Endometrium (tissue), 2 donors: ENCODE data around the gene SPTLC2.
"Not testable (repeated sequence)": the region's sequence is repeated elsewhere in the genome, so short reads cannot be mapped to it uniquely, and the experiment has no call there.

Experiments used
- FAIRE-seq: peaks from 2 replicates; lab custom pipeline; 2012; peaks lifted over from hg19 to GRCh38; lab: Jason Lieb, UNC
- donor health status: control.
- donor health status: control.

SPTLC2 gene

DNA sequence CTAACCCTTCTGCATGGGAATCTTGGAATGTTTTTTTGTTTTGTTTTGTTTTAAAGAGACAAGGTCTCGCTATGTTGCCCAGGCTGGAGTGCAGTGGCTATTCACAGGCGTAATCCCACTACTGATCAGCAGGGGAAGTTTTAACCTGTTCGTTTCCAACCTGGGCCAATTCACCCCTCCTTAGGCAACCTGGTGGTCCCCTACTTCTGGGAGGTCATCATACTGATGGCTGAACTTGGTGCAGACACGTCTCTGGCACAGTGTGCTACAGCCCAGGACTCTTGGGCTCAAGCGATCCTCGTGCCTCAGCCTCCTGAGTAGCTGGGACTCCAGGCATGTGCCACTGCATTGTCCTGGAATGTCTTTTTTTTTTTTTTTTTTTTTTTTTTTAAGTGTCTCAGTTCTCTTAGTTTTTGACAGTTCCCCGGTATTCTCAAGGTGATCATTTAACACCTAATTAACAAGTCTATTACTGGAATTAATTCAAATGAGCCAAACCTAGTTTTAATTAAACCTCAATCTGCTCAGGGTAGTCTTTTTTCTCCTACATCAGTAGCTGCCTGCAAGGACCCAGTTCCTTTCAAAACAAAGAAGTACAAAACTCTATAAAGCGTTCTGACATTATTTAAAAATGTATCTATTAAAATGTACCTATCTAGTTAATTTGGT, 68.8 kb downstream of the SPTLC2 start:
- no peak for FAIRE-seq

DNA sequence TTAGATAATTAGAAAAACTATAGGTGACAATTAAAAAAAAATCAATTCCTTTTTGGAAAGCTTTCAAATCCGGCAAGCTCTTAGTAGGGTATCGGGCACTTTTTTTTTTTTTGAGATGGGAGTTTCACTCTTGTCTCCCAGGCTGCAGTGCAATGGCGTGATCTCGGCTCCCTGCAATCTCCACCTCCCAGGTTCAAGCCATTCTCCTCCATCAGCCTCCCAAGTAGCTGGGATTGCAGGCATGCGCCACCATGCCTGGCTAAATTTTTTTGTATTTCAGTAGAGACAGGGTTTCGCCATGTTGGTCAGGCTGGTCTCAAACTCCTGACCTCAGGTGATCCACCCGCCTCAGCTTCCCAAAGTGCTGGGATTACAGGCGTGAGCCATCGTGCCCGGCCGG, 71.3 kb downstream of the SPTLC2 start:
- FAIRE-seq, result not testable (repeated sequence)

DNA sequence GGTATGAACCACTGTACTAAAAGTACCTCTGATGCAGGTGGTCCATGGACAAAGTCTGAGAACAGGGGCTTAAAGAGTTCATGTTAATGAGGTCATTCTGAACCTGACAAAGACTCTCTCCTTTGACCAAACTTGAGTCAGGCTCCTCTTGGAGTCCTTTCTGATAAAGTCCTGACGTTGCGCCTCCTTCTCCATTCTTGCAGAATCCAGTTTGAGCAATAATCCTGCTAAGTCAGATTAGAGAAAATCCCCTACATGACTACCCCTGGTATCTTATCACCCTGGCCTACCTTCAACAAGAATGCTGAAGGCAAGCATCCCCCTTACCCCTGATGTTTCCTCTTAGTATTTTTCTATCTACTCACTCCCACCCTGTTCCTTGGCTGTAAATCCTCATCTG, 71.9 kb downstream of the SPTLC2 start:
- FAIRE-seq, result no peak

DNA sequence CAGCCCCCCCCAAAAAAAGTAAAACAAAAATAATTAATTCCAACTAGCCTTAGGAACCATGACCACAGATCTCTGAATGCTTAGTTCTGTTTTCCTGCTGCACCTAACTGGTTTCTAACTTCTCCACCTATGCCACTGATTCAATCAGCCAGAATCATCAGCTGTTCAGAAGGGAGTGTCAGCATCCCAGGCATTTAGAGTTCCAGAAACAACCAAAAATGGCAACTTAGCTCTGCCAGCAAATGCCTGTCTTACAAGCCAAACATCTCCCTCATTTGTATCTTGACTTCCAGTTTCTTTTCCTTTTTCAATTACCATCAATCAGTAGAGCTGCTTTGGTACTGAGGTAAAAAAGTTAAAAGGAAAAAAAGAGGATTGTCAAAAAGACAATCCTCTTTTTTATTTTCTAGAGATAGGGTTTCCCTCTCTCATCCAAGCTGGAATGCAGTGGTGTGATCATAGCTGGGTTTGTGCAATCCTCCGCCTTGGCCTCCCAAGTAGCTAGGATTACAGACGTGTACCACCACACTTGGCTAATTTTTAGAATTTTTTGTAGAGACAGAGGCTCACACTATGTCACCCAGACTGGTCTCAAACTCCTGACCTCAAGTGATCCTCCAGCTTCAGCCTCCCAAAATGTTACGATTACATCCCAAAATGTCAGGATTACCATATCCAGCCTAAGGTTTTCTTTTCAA, 72.7 kb downstream of the SPTLC2 start:
- FAIRE-seq, result no peak

DNA sequence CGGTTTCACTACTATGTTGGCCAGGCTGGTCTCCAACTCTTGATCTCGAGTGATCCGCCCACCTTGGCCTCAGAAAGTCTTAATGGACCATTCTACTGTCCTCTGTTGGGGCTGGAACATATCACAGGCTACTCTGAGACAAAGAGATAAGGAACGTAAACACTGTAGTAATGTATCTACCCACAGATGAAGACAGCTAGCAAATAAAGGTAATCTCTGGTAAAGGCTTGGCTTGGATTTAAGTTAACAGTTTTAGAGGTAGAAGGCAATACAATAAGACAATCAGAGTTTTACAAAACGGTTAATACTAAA, 73.2 kb downstream of the SPTLC2 start:
- no peak for FAIRE-seq

DNA sequence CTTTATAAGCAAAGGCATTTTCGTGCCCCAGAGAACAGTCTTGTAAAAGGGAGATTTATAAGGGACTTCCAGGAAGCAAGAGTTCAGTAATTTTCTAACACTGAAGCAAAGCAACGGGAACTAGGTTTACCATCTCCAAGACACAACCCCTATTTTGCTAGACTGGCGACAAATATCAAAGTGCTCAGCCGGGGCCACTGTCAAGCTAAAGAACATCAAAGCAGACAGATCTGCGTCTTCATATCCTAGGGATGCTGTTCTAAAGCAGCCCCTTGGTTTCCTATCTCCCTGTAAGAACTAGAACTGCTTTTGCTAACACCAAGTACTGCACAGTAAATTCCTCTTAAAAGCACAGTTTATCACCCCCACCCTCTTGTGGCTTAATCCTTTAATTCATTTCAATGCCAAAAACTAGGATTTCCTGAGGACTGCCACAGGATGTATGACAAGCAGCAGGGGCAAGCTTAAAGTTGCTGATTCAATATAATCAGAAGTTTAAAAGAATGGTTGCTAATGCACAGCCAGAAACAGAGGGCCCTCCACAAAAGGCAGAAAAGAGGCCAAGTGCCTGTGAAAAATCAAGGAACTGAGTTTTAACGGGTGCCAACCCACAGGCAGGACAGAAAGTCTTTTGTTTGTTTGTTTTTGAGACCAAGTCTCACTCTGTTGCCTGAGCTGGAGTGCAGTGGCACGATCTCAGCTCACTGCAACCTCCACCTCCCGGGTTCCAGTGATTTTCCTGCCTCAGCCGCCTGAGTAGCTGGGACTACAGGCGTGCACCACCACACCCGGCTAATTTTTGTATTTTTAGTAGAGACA, 73.8 kb downstream of the SPTLC2 start:
- no peak for FAIRE-seq

DNA sequence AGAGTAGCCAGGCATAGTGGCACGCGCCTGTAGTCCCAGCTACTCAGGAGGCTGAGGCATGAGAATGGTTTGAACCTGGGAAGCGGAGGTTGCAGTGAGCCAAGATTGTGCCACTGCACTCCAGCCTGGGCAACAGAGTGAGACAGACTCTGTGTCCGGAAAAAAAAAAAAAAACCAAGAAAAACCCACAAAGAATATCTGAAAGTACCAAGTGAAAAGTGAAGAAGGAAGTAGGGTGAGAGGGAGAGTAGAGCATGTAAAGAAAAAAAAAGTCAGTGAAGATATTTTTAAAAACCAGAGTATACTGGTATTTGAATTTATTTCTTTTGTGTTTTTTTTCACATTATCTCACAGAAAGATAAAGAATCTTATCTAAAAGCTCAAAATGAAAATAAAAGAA, 74.5 kb downstream of the SPTLC2 start:
- no peak for FAIRE-seq

DNA sequence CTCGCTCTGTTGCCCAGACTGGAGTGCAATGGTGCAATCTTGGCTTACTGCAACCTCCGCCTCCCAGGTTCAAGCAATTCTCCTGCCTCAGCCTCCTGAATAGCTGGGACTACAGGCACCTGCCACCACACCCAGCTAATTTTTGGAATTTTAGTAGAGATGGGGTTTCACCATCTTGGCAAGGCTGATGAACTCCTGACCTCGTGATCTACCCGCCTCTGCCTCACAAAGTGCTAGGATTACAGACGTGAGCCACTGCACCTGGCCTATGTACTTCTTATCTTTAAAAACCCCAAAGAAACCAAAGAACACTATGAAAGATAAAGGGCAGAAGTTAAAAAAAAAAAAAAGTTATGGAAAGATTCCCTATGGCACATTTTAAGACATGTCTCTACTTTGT, 79.5 kb downstream of the SPTLC2 start:
- not testable (repeated sequence) for FAIRE-seq

DNA sequence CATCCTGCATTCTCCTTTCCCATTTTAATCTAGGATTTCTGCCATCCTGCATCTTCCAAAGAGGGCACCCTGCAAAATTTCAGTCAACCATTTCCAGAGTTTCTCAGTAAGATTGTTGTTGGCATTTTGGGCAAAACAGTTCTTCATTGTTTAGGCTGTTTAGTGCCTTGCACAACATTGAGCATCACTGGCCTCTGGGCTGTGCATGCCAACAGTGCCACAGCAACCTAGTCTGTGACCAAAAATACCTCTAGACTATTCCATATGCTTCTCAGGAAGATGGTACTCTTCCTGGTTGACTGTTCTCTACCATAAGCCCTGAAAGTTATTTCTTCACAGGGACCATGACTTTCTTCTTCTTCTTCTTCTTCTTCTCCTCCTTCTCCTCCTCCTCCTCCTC, 85.4 kb downstream of the SPTLC2 start:
- no peak for FAIRE-seq

DNA sequence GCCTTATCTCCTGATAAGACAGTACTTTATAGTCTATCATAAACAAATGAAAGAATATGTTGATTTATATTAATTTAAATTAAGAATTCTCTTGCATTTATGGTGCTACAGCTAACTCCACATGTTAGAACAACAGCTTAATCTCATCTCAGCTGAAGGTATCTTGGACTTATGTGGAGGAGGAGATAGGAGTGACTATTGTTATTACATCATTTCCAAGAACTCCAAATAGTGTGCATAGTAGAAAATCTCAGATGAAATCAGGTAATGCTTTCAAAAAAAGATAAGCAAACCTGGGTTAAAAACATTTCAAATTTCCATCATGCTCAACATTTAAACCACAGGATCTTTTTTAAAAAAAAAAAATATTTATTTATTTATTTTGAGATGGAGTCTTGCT, 86.5 kb downstream of the SPTLC2 start:
- no peak for FAIRE-seq

DNA sequence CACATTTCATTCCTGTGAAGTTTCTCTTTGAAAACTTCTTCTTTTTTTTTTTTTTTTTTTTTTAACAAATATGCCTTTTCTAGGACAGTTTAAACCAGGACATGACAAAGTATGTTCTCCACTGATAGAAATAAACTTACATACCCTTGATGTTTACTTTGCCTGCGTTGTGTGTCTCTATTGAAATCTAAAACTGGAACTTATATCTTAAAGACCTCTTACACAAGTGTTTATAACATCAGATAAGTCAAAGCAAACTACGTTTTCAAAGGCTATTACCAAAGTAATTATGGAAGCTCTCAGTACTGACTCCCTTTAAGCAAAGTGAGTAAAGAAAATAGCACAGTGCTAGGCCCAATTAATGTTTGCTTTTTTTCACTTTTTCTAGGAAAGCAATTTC, 87.2 kb downstream of the SPTLC2 start:
- no peak for FAIRE-seq

DNA sequence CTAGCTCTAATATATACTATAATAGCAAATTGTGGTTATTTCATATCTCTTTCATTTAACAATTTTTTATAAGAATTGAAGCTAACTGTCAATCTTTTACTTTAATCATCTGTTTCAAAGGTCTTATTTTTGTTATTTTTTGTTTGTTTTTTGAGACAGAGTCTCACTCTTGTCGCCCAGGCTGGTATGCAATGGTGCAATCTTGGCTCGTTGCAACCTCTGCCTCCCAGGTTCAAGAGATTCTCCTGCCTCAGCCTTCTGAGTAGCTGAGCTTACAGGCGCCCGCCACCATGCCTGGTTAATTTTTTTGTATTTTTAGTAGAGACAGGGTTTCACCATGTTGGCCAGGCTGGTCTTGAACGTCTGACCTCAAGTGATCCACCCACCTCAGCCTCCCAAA, 87.7 kb downstream of the SPTLC2 start:
- not testable (repeated sequence) for FAIRE-seq

DNA sequence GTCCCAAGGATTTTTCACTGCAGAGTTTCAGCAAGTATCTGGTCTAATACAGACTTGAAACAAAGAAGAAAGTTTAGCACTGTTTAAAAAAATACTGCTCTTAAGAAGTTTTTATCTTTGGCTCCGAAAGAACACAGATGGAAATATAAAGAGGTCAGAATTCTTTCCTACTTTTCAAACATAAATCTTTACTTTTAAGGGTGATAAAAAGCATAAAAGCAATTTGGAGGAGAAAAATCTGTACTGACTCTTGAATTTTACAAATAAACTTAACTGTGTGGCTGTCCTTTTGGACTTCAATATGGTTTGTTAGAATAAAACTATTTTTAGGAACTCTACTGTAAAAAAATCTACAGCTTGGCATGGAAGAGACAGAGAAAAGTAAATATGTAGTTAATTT, 90.2 kb downstream of the SPTLC2 start:
- FAIRE-seq, result peak; percentile 94

DNA sequence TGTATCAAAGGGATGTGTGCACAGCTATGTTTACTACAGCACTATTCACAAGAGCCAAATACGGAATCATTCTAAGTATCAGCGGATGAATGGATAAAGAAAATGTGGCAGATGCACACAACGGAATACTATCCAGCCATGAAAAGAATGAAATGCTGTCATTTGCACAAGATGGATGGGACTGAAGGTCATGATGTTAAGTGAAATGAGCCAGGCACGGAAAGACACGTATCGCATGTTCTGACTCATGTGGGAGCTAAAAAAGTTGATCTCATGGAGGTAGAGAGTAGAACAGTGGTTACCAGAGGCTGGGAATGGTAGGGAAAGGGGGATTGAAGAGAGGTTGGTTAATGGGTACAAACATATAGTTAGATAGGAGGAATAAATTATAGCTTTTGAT, 91.9 kb downstream of the SPTLC2 start:
- FAIRE-seq, result no peak

DNA sequence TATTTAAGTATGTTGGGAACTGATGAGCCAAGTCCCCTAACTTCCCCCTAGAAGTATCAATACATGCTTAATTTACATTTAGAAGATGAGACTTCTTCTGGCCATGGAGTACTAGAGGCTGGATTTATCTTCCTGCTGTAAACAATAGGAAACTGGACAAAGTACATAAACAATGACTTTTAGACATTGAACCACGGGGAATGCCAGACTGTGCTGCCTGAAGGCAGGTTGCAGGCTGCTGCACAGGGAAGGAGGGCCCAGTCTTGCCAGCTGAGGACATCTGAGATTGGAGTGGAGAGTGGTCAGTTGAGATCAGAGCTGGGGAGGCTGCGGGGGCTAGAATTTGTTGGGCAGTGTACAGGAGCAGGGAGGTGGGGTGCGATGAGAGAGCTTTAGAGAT, 93.3 kb downstream of the SPTLC2 start:
- no peak for FAIRE-seq

DNA sequence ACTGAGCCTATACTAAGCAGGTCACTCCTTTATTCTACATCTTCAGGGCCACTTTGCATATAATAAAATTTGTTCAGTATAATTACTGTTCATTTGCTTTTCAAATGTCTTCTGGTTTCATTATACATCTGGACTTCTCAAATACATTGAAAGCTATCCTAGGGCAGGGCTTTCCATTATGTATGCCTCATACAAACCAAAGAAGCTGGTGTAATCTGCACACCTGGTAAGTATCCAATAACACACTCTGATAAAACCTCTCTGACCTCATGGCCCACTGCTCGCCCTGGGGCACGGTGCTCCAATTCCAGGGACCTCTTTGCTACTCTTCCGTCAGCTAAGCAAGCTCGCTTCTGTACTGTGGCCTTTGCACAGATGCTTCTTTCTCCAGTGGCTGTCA, 95.9 kb downstream of the SPTLC2 start:
- no peak for FAIRE-seq

DNA sequence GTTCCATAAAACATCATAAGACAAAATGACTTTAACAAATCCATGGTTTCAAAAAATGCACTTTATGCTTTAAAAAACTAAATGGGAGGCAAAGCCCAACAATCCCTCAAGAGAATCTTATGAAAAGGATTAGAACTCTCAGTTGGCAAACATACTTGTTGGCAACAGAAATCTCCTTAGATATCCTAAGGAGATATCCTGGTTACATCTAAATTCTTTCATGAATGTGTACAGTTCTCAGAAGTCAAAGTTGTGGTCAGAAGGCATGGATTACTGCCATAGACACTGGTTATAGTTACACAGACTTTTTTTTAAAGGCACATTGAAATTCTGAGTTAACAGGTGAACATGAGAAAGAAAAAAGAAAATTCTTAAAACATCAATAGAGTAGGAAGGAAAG, 100.3 kb downstream of the SPTLC2 start:
- FAIRE-seq, result no peak

DNA sequence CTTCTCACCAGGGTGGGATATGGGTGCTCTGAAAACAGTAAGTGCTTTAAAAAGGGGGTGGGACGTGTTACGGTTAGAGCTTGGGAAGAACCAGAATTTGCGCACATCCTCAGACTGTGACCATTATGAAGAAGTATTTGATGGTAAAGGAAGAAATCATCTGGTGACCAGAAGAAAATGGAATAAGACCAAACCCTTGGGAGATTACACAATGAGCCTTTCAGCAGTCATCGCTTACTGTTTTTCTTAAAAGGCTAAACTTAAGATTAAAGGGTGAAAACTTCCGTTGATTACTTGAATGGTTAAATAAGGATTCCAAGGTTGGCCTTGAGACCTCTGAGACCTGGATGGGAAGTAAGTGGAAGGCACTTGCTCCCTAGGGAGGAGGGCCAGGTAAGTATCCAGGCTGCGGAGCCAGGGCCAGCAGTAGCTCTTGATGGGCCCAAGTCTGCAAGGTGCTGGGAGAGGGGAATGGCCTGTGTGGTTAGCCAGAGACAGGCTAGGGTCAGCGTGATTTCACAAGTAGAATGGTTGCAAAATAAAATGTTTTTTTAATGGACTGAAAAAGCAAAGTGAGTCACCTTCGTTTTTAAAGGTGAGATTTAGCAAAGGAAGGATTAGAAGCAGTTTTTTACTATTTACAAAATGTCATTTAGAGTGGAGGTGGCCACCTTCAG, 104.8 kb downstream of the SPTLC2 start:
- FAIRE-seq, result no peak

DNA sequence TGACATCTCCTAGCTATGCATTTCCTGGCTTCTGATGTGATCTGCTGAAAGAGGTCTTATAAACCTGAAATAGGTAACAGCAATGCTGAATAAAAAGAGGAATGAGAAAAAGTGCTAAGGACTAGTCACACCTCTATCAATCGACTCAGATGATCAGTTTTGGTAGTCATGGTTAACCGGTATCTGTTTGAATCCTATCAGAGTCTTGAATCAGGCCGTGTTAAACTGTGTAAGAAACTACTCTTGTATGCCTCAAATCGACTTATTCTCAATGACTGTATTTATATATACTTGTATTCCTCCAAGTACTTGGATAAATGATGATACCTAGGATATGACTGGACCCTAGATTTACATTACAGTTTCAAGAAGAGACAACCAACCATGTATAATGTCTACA, 107.1 kb downstream of the SPTLC2 start:
- no peak for FAIRE-seq

DNA sequence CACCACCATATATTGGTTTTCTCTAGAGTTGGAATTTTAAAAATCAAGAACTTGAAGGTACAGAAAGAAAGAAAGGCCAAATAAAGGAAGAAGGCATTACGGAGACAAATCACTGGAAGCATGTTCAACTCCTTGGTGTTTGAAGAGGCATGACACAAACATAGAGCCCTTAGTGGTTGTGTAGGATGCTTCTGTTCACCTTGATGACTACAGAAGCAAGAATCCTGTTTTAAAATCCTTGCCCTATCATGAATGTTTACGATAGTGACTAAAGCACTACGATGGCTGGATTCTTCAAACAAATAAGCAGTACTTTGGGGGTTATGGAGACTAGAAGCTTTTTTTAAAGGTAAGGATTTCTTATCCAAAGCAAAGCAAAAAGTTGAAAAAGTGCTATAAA, 107.6 kb downstream of the SPTLC2 start:
- FAIRE-seq, result no peak

DNA sequence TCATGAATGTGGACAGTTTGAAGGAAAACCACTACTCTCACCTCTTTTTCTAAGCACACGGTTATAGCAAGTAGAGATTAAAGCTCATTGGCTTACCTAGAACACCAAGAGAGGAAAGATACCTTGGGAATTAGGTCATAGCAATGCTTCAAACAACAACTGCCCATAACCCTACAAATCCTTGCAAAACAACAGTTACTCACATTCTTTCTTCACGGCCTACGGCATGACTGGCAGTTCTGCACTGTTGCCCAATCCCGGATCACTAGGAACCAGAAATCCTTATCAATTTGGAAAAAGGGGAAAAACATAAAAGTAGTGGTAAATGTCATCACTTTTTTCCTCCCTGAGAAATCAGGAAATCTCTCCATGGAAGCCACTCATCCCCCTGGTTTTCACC, 108.2 kb downstream of the SPTLC2 start:
- no peak for FAIRE-seq

DNA sequence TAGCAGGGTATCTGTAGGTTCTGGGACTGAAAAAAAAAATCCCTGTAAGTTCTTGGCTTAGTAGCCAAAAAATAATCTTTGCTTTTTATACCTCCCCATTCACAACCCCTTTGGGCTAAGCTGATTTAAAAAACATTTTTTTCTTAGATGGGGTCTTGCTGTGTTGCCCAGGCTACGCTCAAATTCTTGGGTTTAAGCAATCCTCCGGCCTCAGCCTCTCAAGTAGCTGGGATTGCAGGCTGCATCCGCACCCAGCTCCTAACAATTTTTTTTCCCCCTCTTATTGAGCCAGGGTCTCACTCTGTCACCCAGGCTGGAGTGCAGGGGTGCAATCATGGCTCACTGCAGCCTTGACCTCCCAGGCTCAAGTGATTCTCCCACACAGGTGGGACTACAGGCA, 108.7 kb downstream of the SPTLC2 start:
- FAIRE-seq, result no peak

DNA sequence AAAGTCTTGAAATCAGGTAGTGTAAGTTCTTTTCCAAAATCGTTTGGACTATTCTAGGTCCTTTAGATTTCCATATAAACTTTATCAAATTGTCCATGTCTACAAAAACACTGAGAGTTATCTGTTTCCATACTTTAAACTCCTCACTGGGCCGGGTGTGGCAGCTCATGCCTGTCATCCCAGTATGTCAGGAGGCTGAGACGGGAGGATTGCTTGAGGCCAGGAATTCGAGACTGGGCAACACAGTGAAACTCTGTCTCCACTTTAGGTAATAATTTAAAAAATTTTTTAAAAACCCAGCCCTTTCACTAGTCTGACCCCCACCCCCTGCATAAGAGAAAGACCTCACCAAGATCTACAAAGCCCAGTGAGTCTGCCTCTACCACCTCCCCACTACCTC, 111.4 kb downstream of the SPTLC2 start:
- FAIRE-seq, result no peak
